Measurements from ENCODE around the gene METTL13.
A peak's percentile ranks its signal among the peaks of the same experiment; 100 is the strongest.

Gene METTL13

GRCh38 chr1:171805395-171806115, 24.1 kb downstream of the METTL13 start:
- DNase-seq = no peak

GRCh38 chr1:171807556-171807955, 26.1 kb downstream of the METTL13 start:
- DNase-seq = no peak

GRCh38 chr1:171809834-171810233, 28.4 kb downstream of the METTL13 start:
- no peak for DNase-seq

GRCh38 chr1:171811672-171812071, 30.2 kb downstream of the METTL13 start:
- DNase-seq = peak; percentile 25

- DNase-seq = no peak
Observed at GRCh38 chr1:171814692-171815091, 33.2 kb downstream of the METTL13 start.

GRCh38 chr1:171816300-171816901, 34.9 kb downstream of the METTL13 start:
- DNase-seq = no peak

GRCh38 chr1:171817511-171818265, 36.2 kb downstream of the METTL13 start:
- no peak for DNase-seq

GRCh38 chr1:171819946-171820345, 38.5 kb downstream of the METTL13 start:
- no peak for DNase-seq

- no peak for DNase-seq
Observed at GRCh38 chr1:171826973-171827372, 45.5 kb downstream of the METTL13 start.

- DNase-seq = no peak
Observed at GRCh38 chr1:171828794-171829193, 47.3 kb downstream of the METTL13 start.

- peak; percentile 9 for DNase-seq
Observed at GRCh38 chr1:171833091-171833825, 51.8 kb downstream of the METTL13 start.

- no peak for DNase-seq
Observed at GRCh38 chr1:171834821-171835220, 53.4 kb downstream of the METTL13 start.

GRCh38 chr1:171835891-171836290, 54.4 kb downstream of the METTL13 start:
- DNase-seq = no peak

GRCh38 chr1:171841050-171841910, 59.8 kb downstream of the METTL13 start, which contains the start of gene DNM3:
Gene DNM3 (plus strand): TSS chr1:171841498. CDS start chr1:171841657, 159 bp downstream.
- peak; percentile 90 for DNase-seq

- peak; percentile 76 for DNase-seq
Observed at GRCh38 chr1:171841931-171842761, 60.7 kb downstream of the METTL13 start.

- no peak for DNase-seq
Observed at GRCh38 chr1:171844381-171844780, 62.9 kb downstream of the METTL13 start.

GRCh38 chr1:171845998-171846397, 64.5 kb downstream of the METTL13 start:
- DNase-seq = no peak
